ENCODE results near the gene NOS1AP. TPM values are rescaled to one million over a fixed set of nuclear protein-coding genes. Genes with fewer than 3 reads are reported as not detected.

NOS1AP gene
- total and polyA plus RNA-seq, 2 donors (not counting 3 experiments of a cell fraction or from before 2014, with no cell fraction given) = 1.3 to 5.4 TPM

- CTCF ChIA-PET = interaction anchor here (0.5 to 2.9 kb wide), 49 partner anchors 8 to 517 kb away, joined by 3 to 26 read pairs (median 4); partner anchors contain the start of gene C1orf226
- intact Hi-C loops (cut with micrococcal nuclease) (loop anchor here (1.0 kb wide), 2 partner anchors 35 to 142 kb away; no protein-coding TSS in a partner anchor), dilution Hi-C loops (cut with MboI; ENCODE audit: extremely low pct_ligation_motif_present, low sequenced_read_pairs) (no loop called here)
- no peak overlapping the region for H3K4me2 ChIP-seq (ENCODE audit: insufficient read depth, low read length)
- no peaks in the 10 kb centered on the region for H3K79me2 ChIP-seq (ENCODE audit: control insufficient read depth, insufficient read depth, low read length)
- H3K27me3 ChIP-seq (ENCODE audit: control insufficient read depth in 2 of 2, insufficient read depth in 2 of 2, low read length in 2 of 2) = no peaks in the 10 kb centered on the region
- no peak overlapping the region for H3K4me3 ChIP-seq (replicated peaks in 1 of 3; ENCODE audit: insufficient read depth in 1 of 3, low read depth in 1 of 3, low read length in 3 of 3)
- H3K4me1 ChIP-seq (ENCODE audit: control insufficient read depth, extremely low read depth, insufficient read depth, low read length) = peaks cover 7% of the 10 kb centered on the region
- no peaks in the 10 kb centered on the region for H4K20me1 ChIP-seq (replicated peaks; ENCODE audit: control insufficient read depth, extremely low read depth, insufficient read depth, low read length)
- peak; percentile 22 for DNase-seq (ENCODE audit: low read depth, low spot score)
- H3K27ac ChIP-seq (ENCODE audit: insufficient read depth, low read depth, low read length) = no peak overlapping the region
- no peak overlapping the region for H2AFZ ChIP-seq (ENCODE audit: low read depth, low read length)
- TF ChIP-seq CTCF (IDR thresholded peaks at IDR 0.05; ENCODE audit: extremely low read depth in 1 of 2, insufficient read depth in 1 of 2, low read depth in 1 of 2, low read length in 2 of 2) (peak; percentile 39 to 52), MYC (IDR thresholded peaks at IDR 0.05; ENCODE audit: low read depth, low read length) (no peak)
- H3K9me1 ChIP-seq (replicated peaks; ENCODE audit: control insufficient read depth, extremely low read depth, insufficient read depth, low read length) = no peaks in the 10 kb centered on the region
- FAIRE-seq = peak; percentile 42
- no peak overlapping the region for H3K9ac ChIP-seq (replicated peaks; ENCODE audit: extremely low read depth, insufficient read depth, low read length)
- peaks cover 0 to 9% of the 10 kb centered on the region in 2 experiments for H3K36me3 ChIP-seq (ENCODE audit: control insufficient read depth in 2 of 2, extremely low read depth in 1 of 2, insufficient read depth in 2 of 2, low read length in 2 of 2)
- BruUV-seq (replicated peaks) = no TSS peak
- H3K9me3 ChIP-seq (replicated peaks; ENCODE audit: control insufficient read depth, insufficient read depth, low read length) = no peaks in the 10 kb centered on the region
- POLR2A ChIA-PET = no interaction called here
Observed at GRCh38 chr1:162357681-162358266, 288.3 kb downstream of the NOS1AP start.

GRCh38 chr1:162358928-162359327 is 289.4 kb downstream of the NOS1AP start:
- no peak for FAIRE-seq
- BruUV-seq (replicated peaks) = no TSS peak
- H3K27ac ChIP-seq (ENCODE audit: insufficient read depth, low read depth, low read length) = no peak overlapping the region
- peaks cover 0 to 9% of the 10 kb centered on the region in 2 experiments for H3K36me3 ChIP-seq (ENCODE audit: control insufficient read depth in 2 of 2, extremely low read depth in 1 of 2, insufficient read depth in 2 of 2, low read length in 2 of 2)
- H3K27me3 ChIP-seq (ENCODE audit: control insufficient read depth in 2 of 2, insufficient read depth in 2 of 2, low read length in 2 of 2) = no peaks in the 10 kb centered on the region
- H3K9me3 ChIP-seq (replicated peaks; ENCODE audit: control insufficient read depth, insufficient read depth, low read length) = no peaks in the 10 kb centered on the region
- no peak overlapping the region for H2AFZ ChIP-seq (ENCODE audit: low read depth, low read length)
- H3K9me1 ChIP-seq (replicated peaks; ENCODE audit: control insufficient read depth, extremely low read depth, insufficient read depth, low read length) = no peaks in the 10 kb centered on the region
- H3K4me2 ChIP-seq (ENCODE audit: insufficient read depth, low read length) = no peak overlapping the region
- H3K4me3 ChIP-seq (replicated peaks in 1 of 3; ENCODE audit: insufficient read depth in 1 of 3, low read depth in 1 of 3, low read length in 3 of 3) = no peak overlapping the region
- intact Hi-C loops (cut with micrococcal nuclease) (no loop called here), dilution Hi-C loops (cut with MboI; ENCODE audit: extremely low pct_ligation_motif_present, low sequenced_read_pairs) (no loop called here)
- TF ChIP-seq EZH2 (IDR thresholded peaks at IDR 0.05; ENCODE audit: borderline replicate concordance, low read depth, low read length, severe bottlenecking) (no peak), MYC (IDR thresholded peaks at IDR 0.05; ENCODE audit: low read depth, low read length) (no peak), POLR2A (IDR thresholded peaks at IDR 0.05; ENCODE audit: low read depth, low read length) (no peak), GATA2 (IDR thresholded peaks at IDR 0.05; ENCODE audit: insufficient read depth, insufficient read length, low read depth, low read length) (no peak), JUN (IDR thresholded peaks at IDR 0.05; ENCODE audit: borderline replicate concordance, insufficient read depth, insufficient read length, low read depth) (no peak), FOS (IDR thresholded peaks at IDR 0.05; ENCODE audit: borderline replicate concordance, insufficient read depth, low read length) (no peak), CTCF (IDR thresholded peaks at IDR 0.05; ENCODE audit: extremely low read depth in 1 of 2, insufficient read depth in 1 of 2, low read depth in 1 of 2, low read length in 2 of 2) (no peak), POLR2AphosphoS5 (IDR thresholded peaks at IDR 0.05; ENCODE audit: insufficient read depth, low read depth, low read length) (no peak), MAX (IDR thresholded peaks at IDR 0.05; ENCODE audit: insufficient read depth, insufficient read length) (no peak)
- H3K4me1 ChIP-seq (ENCODE audit: control insufficient read depth, extremely low read depth, insufficient read depth, low read length) = peaks cover 6% of the 10 kb centered on the region
- CTCF ChIA-PET = no interaction called here
- H4K20me1 ChIP-seq (replicated peaks; ENCODE audit: control insufficient read depth, extremely low read depth, insufficient read depth, low read length) = no peaks in the 10 kb centered on the region
- no peaks in the 10 kb centered on the region for H3K79me2 ChIP-seq (ENCODE audit: control insufficient read depth, insufficient read depth, low read length)
- POLR2A ChIA-PET = interaction anchor here (0.7 kb wide), 1 partner anchor 355 kb away, joined by 3 read pairs; no protein-coding TSS in a partner anchor
- no peak for DNase-seq (ENCODE audit: low read depth, low spot score)
- no peak overlapping the region for H3K9ac ChIP-seq (replicated peaks; ENCODE audit: extremely low read depth, insufficient read depth, low read length)
